Measurements from ENCODE around the gene PI4K2A.

- TF ChIP-seq POLR2A (IDR thresholded peaks at IDR 0.05) = no peak
- TF ChIP-seq, protein P1, sequence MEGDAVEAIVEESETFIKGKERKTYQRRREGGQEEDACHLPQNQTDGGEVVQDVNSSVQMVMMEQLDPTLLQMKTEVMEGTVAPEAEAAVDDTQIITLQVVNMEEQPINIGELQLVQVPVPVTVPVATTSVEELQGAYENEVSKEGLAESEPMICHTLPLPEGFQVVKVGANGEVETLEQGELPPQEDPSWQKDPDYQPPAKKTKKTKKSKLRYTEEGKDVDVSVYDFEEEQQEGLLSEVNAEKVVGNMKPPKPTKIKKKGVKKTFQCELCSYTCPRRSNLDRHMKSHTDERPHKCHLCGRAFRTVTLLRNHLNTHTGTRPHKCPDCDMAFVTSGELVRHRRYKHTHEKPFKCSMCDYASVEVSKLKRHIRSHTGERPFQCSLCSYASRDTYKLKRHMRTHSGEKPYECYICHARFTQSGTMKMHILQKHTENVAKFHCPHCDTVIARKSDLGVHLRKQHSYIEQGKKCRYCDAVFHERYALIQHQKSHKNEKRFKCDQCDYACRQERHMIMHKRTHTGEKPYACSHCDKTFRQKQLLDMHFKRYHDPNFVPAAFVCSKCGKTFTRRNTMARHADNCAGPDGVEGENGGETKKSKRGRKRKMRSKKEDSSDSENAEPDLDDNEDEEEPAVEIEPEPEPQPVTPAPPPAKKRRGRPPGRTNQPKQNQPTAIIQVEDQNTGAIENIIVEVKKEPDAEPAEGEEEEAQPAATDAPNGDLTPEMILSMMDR (IDR thresholded peaks at IDR 0.05) = no peak
Observed at GRCh38 chr10:97673736-97674525, 33.5 kb downstream of the PI4K2A start.
